Measurements from ENCODE around the gene ANKRD63. TPM values are rescaled to one million over a fixed set of nuclear protein-coding genes. Genes with fewer than 3 reads are reported as not detected.

Gene ANKRD63
- total RNA-seq, 1 experiment from 2014 or later, result 0.97 TPM

GRCh38 chr15:40242601-40243000, 40.3 kb downstream of the ANKRD63 start:
- no peak for DNase-seq (ENCODE audit: low read depth)

GRCh38 chr15:40242213-40242599, 40.7 kb downstream of the ANKRD63 start:
- DNase-seq (ENCODE audit: low read depth), result no peak

GRCh38 chr15:40241269-40242212, 41.3 kb downstream of the ANKRD63 start:
- no peak for DNase-seq (ENCODE audit: low read depth)

GRCh38 chr15:40240619-40241221, 42.1 kb downstream of the ANKRD63 start:
- DNase-seq (ENCODE audit: low read depth), result no peak

- no peak for DNase-seq (ENCODE audit: low read depth)
These were observed 42.9 kb downstream of the ANKRD63 start for GRCh38 chr15:40239693-40240618.

DNA sequence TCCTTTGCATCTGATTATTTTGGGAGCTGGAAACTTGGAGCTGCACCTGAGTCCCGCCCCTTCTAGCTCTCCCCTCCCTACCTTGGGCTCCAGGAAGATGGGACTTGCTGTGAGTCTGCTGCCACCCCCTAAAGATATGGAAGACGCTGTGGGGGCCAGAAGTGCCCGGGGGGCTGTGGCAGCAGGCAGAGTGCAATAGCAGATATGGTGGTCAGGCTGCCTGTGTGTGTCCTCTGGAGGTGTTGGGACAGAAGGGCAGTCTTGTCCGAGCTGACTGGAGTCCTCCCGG, 43.5 kb downstream of the ANKRD63 start:
- DNase-seq (ENCODE audit: low read depth), result no peak

DNA sequence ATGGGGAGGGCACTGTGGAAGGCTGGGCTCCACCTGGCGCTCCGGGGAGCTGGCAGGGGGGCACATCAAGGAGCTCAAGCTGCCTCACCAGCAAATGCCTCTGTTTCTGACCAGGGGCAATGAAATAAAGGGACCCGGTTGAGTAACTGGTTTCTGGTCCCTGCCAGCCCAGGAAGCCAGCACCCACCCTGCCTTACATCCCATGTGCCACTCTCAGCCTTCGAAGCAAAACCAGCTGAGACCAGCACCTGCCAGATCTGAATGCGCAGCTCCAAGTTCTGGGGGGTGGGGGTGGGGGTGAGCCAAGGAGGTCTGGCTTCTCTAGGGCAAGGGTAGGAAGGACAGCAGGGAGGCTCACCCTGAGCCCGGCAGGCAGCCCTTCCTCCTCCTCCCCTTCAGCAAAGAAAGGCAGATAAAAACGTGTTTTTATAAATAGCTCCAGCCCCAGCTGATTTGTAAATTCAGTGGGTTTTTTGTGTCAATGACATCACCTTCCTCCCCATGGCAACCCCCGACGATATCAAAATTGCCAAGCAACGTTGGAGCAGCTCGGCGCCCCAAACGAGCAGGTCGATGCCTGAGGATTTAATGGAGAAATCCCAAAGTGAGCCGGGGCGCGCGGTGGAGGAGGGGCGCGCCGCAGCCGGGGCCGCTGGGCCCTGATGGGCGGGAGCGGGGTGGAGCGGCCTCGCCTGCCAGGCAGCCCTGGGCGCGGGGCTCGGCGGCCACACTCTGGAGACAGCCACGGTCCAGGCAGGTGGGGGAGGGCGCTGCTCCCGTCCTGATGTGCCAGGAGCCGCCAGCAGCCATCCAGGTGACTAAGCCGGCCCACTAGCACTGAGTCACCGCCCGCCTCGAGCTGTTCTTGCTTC, 44.1 kb downstream of the ANKRD63 start, which contains the start of gene PAK6:
TSS of gene PAK6 (plus strand) at position 532 of the 872 bp plus-strand sequence. CDS start 25,723 bp downstream, outside the sequence.
- peak; percentile 87 for DNase-seq (ENCODE audit: low read depth)

- DNase-seq (ENCODE audit: low read depth), result no peak
These were observed 47.5 kb downstream of the ANKRD63 start for GRCh38 chr15:40235201-40235885.

GRCh38 chr15:40234783-40235182, 48.1 kb downstream of the ANKRD63 start:
- DNase-seq (ENCODE audit: low read depth), result no peak

DNA sequence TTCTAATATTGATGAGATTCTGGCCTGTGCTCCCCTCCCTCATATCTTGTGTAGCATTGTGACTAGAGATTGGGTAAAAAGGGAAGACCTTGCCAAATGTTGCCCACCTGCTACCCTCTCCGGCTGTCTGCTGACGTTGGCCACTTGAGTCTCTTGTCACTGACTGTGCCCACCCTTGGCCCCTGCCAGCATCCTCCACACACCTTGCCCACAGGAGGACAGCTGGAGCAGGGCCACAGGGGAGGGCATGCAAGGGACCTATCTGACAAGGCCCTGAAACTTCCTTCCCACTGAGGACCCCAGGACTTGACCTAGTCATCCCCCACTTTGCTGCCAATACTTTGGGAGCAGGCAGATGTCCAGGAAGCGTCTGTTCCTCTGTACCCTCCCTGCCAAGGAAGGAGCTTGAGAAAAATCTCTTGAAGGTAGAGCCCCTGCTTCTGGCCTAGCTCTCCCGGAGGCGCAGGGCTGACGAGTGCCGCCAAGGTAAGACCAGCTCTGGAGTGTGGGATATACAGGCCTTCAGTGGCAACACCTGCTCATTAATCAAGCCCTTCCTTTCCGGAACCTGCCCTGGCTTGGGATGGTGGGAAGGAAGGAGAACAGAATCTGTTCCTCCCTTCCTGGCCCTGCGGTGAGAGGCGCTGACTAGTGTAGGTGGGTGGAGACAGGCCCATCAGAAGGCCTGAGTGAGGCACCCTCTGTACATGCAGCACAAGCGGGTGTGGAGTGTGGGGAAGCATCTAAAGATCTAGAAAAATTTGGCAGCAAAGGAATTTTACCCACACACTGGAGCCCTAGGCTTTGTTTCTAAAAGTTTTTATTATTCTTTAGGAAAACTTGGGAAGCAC, 48.9 kb downstream of the ANKRD63 start:
- no peak for DNase-seq (ENCODE audit: low read depth)

- no peak for DNase-seq (ENCODE audit: low read depth)
These were observed 50.2 kb downstream of the ANKRD63 start for GRCh38 chr15:40232625-40233070.

Other genes starting within 250 kb of the ANKRD63 start
- 242 and 260 TPM in 2 replicates for gene SRP14, start 243.9 kb downstream of the ANKRD63 start, total RNA-seq (2014; rRNA removed; shearing (Covaris generic))
- 2.2 and 3.7 TPM in 2 replicates for gene BMF, start 174.2 kb downstream of the ANKRD63 start, total RNA-seq (2014; rRNA removed; shearing (Covaris generic))
- 90.3 and 108 TPM in 2 replicates for gene BUB1B, start 122.0 kb downstream of the ANKRD63 start, total RNA-seq (2014; rRNA removed; shearing (Covaris generic))
- 0.12 and 0.57 TPM in 2 replicates for gene PAK6, start 44.0 kb downstream of the ANKRD63 start, total RNA-seq (2014; rRNA removed; shearing (Covaris generic))
- gene PLCB2, start 24.9 kb upstream of the ANKRD63 start, total RNA-seq (2014; rRNA removed; shearing (Covaris generic)), result 0.29 and 1.3 TPM in 2 replicates
- 12.9 and 15.5 TPM in 2 replicates for gene INAFM2, start 40.6 kb upstream of the ANKRD63 start, total RNA-seq (2014; rRNA removed; shearing (Covaris generic))
- 5.4 and 6.1 TPM in 2 replicates for gene CCDC9B, start 57.9 kb upstream of the ANKRD63 start, total RNA-seq (2014; rRNA removed; shearing (Covaris generic))
- gene PHGR1, start 68.0 kb upstream of the ANKRD63 start, total RNA-seq (2014; rRNA removed; shearing (Covaris generic)), result not detected in 2 replicates
- gene DISP2, start 75.2 kb upstream of the ANKRD63 start, total RNA-seq (2014; rRNA removed; shearing (Covaris generic)), result 0.51 and 1.1 TPM in 2 replicates
- 91.9 and 144 TPM in 2 replicates for gene KNSTRN, start 99.7 kb upstream of the ANKRD63 start, total RNA-seq (2014; rRNA removed; shearing (Covaris generic))
- gene IVD, start 122.7 kb upstream of the ANKRD63 start, total RNA-seq (2014; rRNA removed; shearing (Covaris generic)), result 17.9 and 23.4 TPM in 2 replicates
- gene BAHD1, start 157.9 kb upstream of the ANKRD63 start, total RNA-seq (2014; rRNA removed; shearing (Covaris generic)), result 10.8 and 11.0 TPM in 2 replicates
- 11.3 and 16.6 TPM in 2 replicates for gene CHST14, start 187.9 kb upstream of the ANKRD63 start, total RNA-seq (2014; rRNA removed; shearing (Covaris generic))

Data from Daoy (cell line).